Astrocyte of the cerebellum (primary cell): ENCODE data around the gene PIK3C2B.

Source experiments
- DNase-seq: peaks from one replicate; pipeline ENCODE4 v3.0.0-alpha.2; 2011; ENCODE audit warnings: low read depth
- H3K4me3 ChIP-seq: 2 replicates; pipeline ENCODE4 v1.5.1; 2011; ENCODE audit warnings: mild to moderate bottlenecking, low read depth, low read length, moderate library complexity
- CTCF ChIP-seq: IDR thresholded peaks from 2 replicates; pipeline ENCODE4 v1.5.1; 2012; ENCODE audit warnings: low read length, low read depth, moderate library complexity, mild to moderate bottlenecking; ENCODE audit errors: missing control alignments
- in situ Hi-C: cut with HindIII; loops from 2 replicates; pipeline ENCODE4 v1.10.0; 2017; ENCODE audit warnings: low sequenced_read_pairs

The PIK3C2B gene

GRCh38 chr1:204445860-204446412, 48.7 kb downstream of the PIK3C2B start:
- TF ChIP-seq CTCF = peak; percentile 53
- no peak overlapping the region for H3K4me3 ChIP-seq
- in situ Hi-C loops = no loop called here
- no peak for DNase-seq
